B cell (primary cell): Measurements from ENCODE around the gene PTRH1. TPM values are rescaled to one million over a fixed set of nuclear protein-coding genes. Genes with fewer than 3 reads are reported as not detected.
A peak's percentile ranks its signal among the peaks of the same experiment; 100 is the strongest.

Experiments used
- ATAC-seq: fragments of 200-7000 bp; cut with Tn5 transposase; one replicate; pipeline ENCODE4 v1.10.0; 2021; ENCODE audit warnings: low read depth, mild to moderate bottlenecking, moderate number of reproducible peaks, moderate library complexity
- CTCF ChIA-PET: fragments of 350-600 bp; sonication (Branson Sonifier 250); formaldehyde crosslinking; loops from one replicate; lab custom pipeline; 2021; ENCODE audit warnings: antibody characterized with exemption, inconsistent platforms; lab: Charles Lee
- POLR2A ChIA-PET: fragments of 350-600 bp; sonication (Branson Sonifier 250); formaldehyde crosslinking; loops from one replicate; lab custom pipeline; 2021; ENCODE audit warnings: antibody characterized with exemption; lab: Charles Lee
- DNase-seq: peaks from one replicate; pipeline ENCODE4 v3.0.0; 2013
- H2AFZ ChIP-seq: 2 replicates; pipeline ENCODE4 v1.6.1; 2012; ENCODE audit warnings: mild to moderate bottlenecking, low read depth, low read length; ENCODE audit not compliant: insufficient read depth, poor library complexity, severe bottlenecking
- H3K27ac ChIP-seq, 2 donors: 1 replicate in 1 of 2; 2 replicates in 1 of 2; pipeline ENCODE4 v1.5.1; 2012 to 2013; ENCODE audit warnings: low read length in 2 of 2, mild to moderate bottlenecking in 2 of 2, moderate library complexity in 1 of 2
- H3K27me3 ChIP-seq, 4 experiments: fragments of 200-600 bp in 1 of 4; sonication (generic) in 1 of 4; replicated peaks in 1 of 4; 1 replicate in 2 of 4; 2 replicates in 2 of 4; pipeline versions ENCODE4 v1.6.1 to v1.7.0; 2013 to 2016; ENCODE audit warnings: low read length in 3 of 4, mild to moderate bottlenecking in 2 of 4, mixed read lengths in 1 of 4, moderate library complexity in 1 of 4; ENCODE audit not compliant: insufficient read depth in 4 of 4, control insufficient read depth in 3 of 4; ENCODE audit errors: control extremely low read depth in 1 of 4
- H3K36me3 ChIP-seq, 2 experiments: replicated peaks in 1 of 2; 1 replicate in 1 of 2; 2 replicates in 1 of 2; pipeline versions ENCODE4 v1.6.1 to v1.7.1; 2013; ENCODE audit warnings: low read length in 1 of 2; ENCODE audit not compliant: insufficient read depth in 2 of 2, control insufficient read depth in 1 of 2; ENCODE audit errors: control extremely low read depth in 1 of 2, extremely low read depth in 1 of 2
- H3K4me1 ChIP-seq, 2 donors: fragments of 200-600 bp in 1 of 2; sonication (generic) in 1 of 2; 1 replicate in 1 of 2; 2 replicates in 1 of 2; pipeline versions ENCODE4 v1.5.1 to v1.6.1; 2013 to 2017; ENCODE audit warnings: low read length in 2 of 2; ENCODE audit not compliant: control insufficient read depth in 2 of 2, insufficient read depth in 2 of 2
- H3K4me2 ChIP-seq: replicated peaks from 2 replicates; pipeline ENCODE3; 2012; ENCODE audit warnings: mild to moderate bottlenecking, low read depth, low read length; ENCODE audit not compliant: poor library complexity, severe bottlenecking
- H3K4me3 ChIP-seq, 5 experiments: fragments of 200-600 bp in 1 of 5; sonication (generic) in 1 of 5; 1 replicate in 3 of 5; 2 replicates in 2 of 5; pipeline versions ENCODE4 v1.5.1 to v1.7.0; 2011 to 2016; ENCODE audit warnings: low read length in 4 of 5, mild to moderate bottlenecking in 4 of 5, low read depth in 2 of 5, control low read depth in 1 of 5, moderate library complexity in 1 of 5; ENCODE audit not compliant: insufficient read depth in 1 of 5; ENCODE audit errors: control extremely low read depth in 1 of 5, extremely low read depth in 1 of 5
- H3K79me2 ChIP-seq: fragments of 200-600 bp; sonication (generic); one replicate; pipeline ENCODE4 v1.6.0; 2016; ENCODE audit warnings: low read length; ENCODE audit not compliant: control insufficient read depth, insufficient read depth
- H3K9ac ChIP-seq: fragments of 200-600 bp; sonication (generic); 2 replicates; pipeline ENCODE4 v1.6.1; 2017; ENCODE audit warnings: mild to moderate bottlenecking, low read length, moderate library complexity
- H3K9me3 ChIP-seq, 3 donors: one replicate each; pipeline versions ENCODE4 v1.6.1 to v1.7.1; 2013; ENCODE audit warnings: low read length in 2 of 3; ENCODE audit not compliant: control insufficient read depth in 2 of 3, insufficient read depth in 1 of 3; ENCODE audit errors: control extremely low read depth in 1 of 3
- H4K20me1 ChIP-seq: 2 replicates; pipeline ENCODE4 v1.6.0; 2012; ENCODE audit warnings: mild to moderate bottlenecking, low read length; ENCODE audit not compliant: insufficient read depth, control insufficient read depth, poor library complexity, severe bottlenecking
- H3K27ac Mint-ChIP-seq: one replicate; pipeline ENCODE4 v1.8.0; 2021; ENCODE audit warnings: mixed read lengths
- H3K27me3 Mint-ChIP-seq: one replicate; pipeline ENCODE4 v1.8.0; 2021; ENCODE audit warnings: mixed read lengths
- H3K4me1 Mint-ChIP-seq: one replicate; pipeline ENCODE4 v1.8.0; 2021; ENCODE audit warnings: mixed read lengths
- H3K4me3 Mint-ChIP-seq: one replicate; pipeline ENCODE4 v1.8.0; 2021; ENCODE audit warnings: mixed read lengths
- H3K9me3 Mint-ChIP-seq: one replicate; pipeline ENCODE4 v1.8.0; 2022; ENCODE audit warnings: mixed read lengths; ENCODE audit not compliant: insufficient read depth
- EZH2 ChIP-seq: IDR thresholded peaks from 2 replicates; pipeline ENCODE4 v1.6.1; 2012; ENCODE audit warnings: borderline replicate concordance, low read depth, mild to moderate bottlenecking, moderate library complexity, low read length; ENCODE audit not compliant: insufficient read depth, poor library complexity, severe bottlenecking
- WGBS: methylation state at CpG from one replicate; pipeline ENCODE4 v1.1.5; 2013; ENCODE audit warnings: missing lambda C conversion rate; ENCODE audit not compliant: insufficient coverage; 5-methylcytosine and 5-hydroxymethylcytosine counted together
- intact Hi-C: fragments of 100-400 bp; cut with micrococcal nuclease; formaldehyde crosslinking; loops from one replicate; pipeline ENCODE4 v1.10.0; 2022
- polyA plus RNA-seq: library from polyadenylated mRNA; depleted of rRNA; stranded (reverse); fragments of >200 nt; gene quantifications from 2 replicates; pipeline ENCODE4 v1.2.3, GENCODE V29; 2012
- total RNA-seq, 2 donors: library from RNA; stranded (reverse); fragments of 120-200 nt in 1 of 2; gene quantifications; 1 replicate in 1 of 2; 2 replicates in 1 of 2; pipeline versions ENCODE4 v1.2.3 to v1.2.4, GENCODE V29; 2013 to 2022
- TF ChIP-seq, protein P1 (sequence below): fragments of 200-600 bp; IDR thresholded peaks from one replicate; pipeline ENCODE4 v1.8.0; 2022; ENCODE audit warnings: antibody characterized with exemption, mild to moderate bottlenecking

Gene PTRH1
- total and polyA plus RNA-seq, 2 donors (not counting 1 experiment from before 2014, with no cell fraction given): 6.3 to 7.6 TPM

GRCh38 chr9:127707766-127708165 is 7.7 kb downstream of the PTRH1 start:
- Mint-ChIP-seq H3K27ac (no peak overlapping the region), H3K4me1 (peaks cover 10% of the 10 kb centered on the region), H3K27me3 (no peaks in the 10 kb centered on the region), H3K4me3 (no peak overlapping the region), H3K9me3 (no peaks in the 10 kb centered on the region)
- POLR2A ChIA-PET: no interaction called here
- WGBS: 60% methylated on average over 5 of the region's 5 CpGs
- Histone ChIP-seq H4K20me1 (no peaks in the 10 kb centered on the region), H3K9me3 (no peaks in the 10 kb centered on the region), H3K79me2 (no peaks in the 10 kb centered on the region), H3K4me2 (no peak overlapping the region), H2AFZ (no peak overlapping the region), H3K36me3 (no peaks in the 10 kb centered on the region), H3K9ac (no peak overlapping the region), H3K4me1 (peaks cover 0 to 6% of the 10 kb centered on the region in 2 donors), H3K27me3 (no peaks in the 10 kb centered on the region), H3K27ac (no peak overlapping the region), H3K4me3 (no peak overlapping the region)
- TF ChIP-seq, protein P1, sequence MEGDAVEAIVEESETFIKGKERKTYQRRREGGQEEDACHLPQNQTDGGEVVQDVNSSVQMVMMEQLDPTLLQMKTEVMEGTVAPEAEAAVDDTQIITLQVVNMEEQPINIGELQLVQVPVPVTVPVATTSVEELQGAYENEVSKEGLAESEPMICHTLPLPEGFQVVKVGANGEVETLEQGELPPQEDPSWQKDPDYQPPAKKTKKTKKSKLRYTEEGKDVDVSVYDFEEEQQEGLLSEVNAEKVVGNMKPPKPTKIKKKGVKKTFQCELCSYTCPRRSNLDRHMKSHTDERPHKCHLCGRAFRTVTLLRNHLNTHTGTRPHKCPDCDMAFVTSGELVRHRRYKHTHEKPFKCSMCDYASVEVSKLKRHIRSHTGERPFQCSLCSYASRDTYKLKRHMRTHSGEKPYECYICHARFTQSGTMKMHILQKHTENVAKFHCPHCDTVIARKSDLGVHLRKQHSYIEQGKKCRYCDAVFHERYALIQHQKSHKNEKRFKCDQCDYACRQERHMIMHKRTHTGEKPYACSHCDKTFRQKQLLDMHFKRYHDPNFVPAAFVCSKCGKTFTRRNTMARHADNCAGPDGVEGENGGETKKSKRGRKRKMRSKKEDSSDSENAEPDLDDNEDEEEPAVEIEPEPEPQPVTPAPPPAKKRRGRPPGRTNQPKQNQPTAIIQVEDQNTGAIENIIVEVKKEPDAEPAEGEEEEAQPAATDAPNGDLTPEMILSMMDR: no peak
- no peak for TF ChIP-seq EZH2
- CTCF ChIA-PET: no interaction called here
- intact Hi-C loops: no loop called here
- DNase-seq (no peak), ATAC-seq (peak; percentile 33)

- POLR2A ChIA-PET: no interaction called here
- Histone ChIP-seq H3K36me3 (no peaks in the 10 kb centered on the region), H3K4me1 (peaks cover 0 to 6% of the 10 kb centered on the region in 2 donors), H3K27ac (no peak within 1 kb of the TSS), H3K9ac (no peak within 1 kb of the TSS), H3K79me2 (no peaks in the 10 kb centered on the region), H3K9me3 (no peaks in the 10 kb centered on the region), H2AFZ (no peak within 1 kb of the TSS), H3K4me2 (no peak within 1 kb of the TSS), H3K27me3 (no peaks in the 10 kb centered on the region), H3K4me3 (no peak within 1 kb of the TSS), H4K20me1 (no peaks in the 10 kb centered on the region)
- H3K4me3 Mint-ChIP-seq: no peak within 1 kb of the TSS
- H3K27me3 Mint-ChIP-seq: no peaks in the 10 kb centered on the region
- no peak for DNase-seq
- no peaks in the 10 kb centered on the region for H3K9me3 Mint-ChIP-seq
- intact Hi-C loops: no loop called here
- H3K27ac Mint-ChIP-seq: no peak within 1 kb of the TSS
- WGBS: 81% methylated on average over 10 of the region's 11 CpGs
- no peak for ATAC-seq
- CTCF ChIA-PET: interaction anchor here (1.3 kb wide), 1 partner anchor 28 kb away, joined by 6 read pairs; the partner anchor contains the start of gene TOR2A
- TF ChIP-seq, protein P1: no peak
- no peak for TF ChIP-seq EZH2
- H3K4me1 Mint-ChIP-seq: peaks cover 10% of the 10 kb centered on the region
Measured at GRCh38 chr9:127706836-127707241, 8.6 kb downstream of the PTRH1 start, which contains the start of gene CFAP157. TSS of gene CFAP157 (plus strand) at chr9:127706988. CDS start at chr9:127707032, 44 bp downstream.
